Colonic mucosa (tissue), 4 donors: ENCODE results near the gene GSTM3. TPM values are rescaled to one million over a fixed set of nuclear protein-coding genes. Genes with fewer than 3 reads are reported as not detected.

Source experiments
- DNase-seq: peaks from one replicate; pipeline ENCODE4 v3.0.0-alpha.2; 2020
- H3K27ac ChIP-seq: fragments of 200-600 bp; one replicate; pipeline ENCODE4 v1.8.0; 2021
- H3K27me3 ChIP-seq: fragments of 200-600 bp; one replicate; pipeline ENCODE4 v1.8.0; 2021
- H3K36me3 ChIP-seq: fragments of 200-600 bp; one replicate; pipeline ENCODE4 v1.8.0; 2021
- H3K4me1 ChIP-seq: fragments of 200-600 bp; one replicate; pipeline ENCODE4 v1.8.0; 2021; ENCODE audit warnings: mild to moderate bottlenecking
- H3K4me3 ChIP-seq: fragments of 200-600 bp; one replicate; pipeline ENCODE4 v1.8.0; 2021
- H3K9ac ChIP-seq, 2 donors: one replicate each; pipeline ENCODE4 v1.7.0; 2013; ENCODE audit warnings: control low read depth in 2 of 2, low read depth in 2 of 2, low read length in 2 of 2
- H3K9me3 ChIP-seq: fragments of 200-600 bp; one replicate; pipeline ENCODE4 v1.8.0; 2021
- intact Hi-C: fragments of 100-400 bp; cut with DNase I; formaldehyde crosslinking; loops from one replicate; pipeline ENCODE4 v1.14.1; 2022
- total RNA-seq, 2 donors: library from RNA; stranded (reverse); fragmentation: NEBNext Ultra II Directional in 1 of 2; extraction: Animal tissue kit (Norgen Biotek cat#: 25700) in 1 of 2; gene quantifications; one replicate each; pipeline ENCODE4 v1.2.1, GENCODE V29; 2021
- TF ChIP-seq, protein P1 (sequence below): fragments of 200-600 bp; IDR thresholded peaks from one replicate; pipeline ENCODE4 v1.8.0; 2022; ENCODE audit warnings: antibody characterized with exemption, mild to moderate bottlenecking
- donor health status: healthy.
- donor health status: DM: no; HTN: no; CAD: no.
- donor health status: DM: no; HTN: no; CAD: no.

Gene GSTM3
- total RNA-seq, 2 donors from 2014 or later = 4.9 to 24.6 TPM

DNA sequence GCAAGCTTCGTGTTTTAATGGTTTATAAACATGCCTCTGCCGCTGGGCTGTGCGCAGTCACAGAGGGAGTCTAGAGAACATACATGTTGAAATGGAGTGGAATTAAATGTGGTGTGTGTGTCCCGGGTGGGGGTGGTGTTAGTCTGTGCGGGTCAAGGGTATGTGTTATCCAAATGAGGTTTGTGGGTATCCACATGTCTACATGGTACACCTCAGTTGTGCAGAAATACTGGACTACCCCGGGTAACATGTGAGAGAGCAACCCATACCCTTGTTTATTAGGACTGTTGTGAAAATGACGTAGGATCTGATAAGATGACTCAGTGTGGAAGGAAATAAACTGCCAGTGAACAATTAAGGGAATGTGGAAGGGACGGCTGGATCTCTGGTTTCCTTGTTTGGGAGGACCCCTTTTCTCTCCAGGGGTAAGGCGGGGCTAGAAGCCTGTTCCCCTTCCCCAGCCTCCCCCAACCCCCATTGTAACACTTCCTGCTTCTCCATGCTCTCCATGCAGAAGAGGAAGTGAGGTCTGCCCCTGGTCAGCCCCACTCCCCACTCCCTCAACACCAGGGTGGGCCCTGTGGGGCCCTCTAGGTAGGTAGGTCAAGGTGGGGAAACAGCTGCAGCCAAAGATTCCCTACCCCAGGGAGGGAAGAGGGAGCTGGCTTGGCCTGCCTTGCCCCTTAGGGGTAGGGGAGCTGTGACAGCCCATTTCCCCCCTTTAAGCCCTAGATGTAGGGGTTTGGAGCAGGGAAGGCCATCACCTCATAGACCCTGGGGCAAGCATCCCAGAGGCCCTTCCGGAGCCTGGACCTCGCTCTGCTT is 22.2 kb upstream of the GSTM3 start:
- TF ChIP-seq, protein P1, sequence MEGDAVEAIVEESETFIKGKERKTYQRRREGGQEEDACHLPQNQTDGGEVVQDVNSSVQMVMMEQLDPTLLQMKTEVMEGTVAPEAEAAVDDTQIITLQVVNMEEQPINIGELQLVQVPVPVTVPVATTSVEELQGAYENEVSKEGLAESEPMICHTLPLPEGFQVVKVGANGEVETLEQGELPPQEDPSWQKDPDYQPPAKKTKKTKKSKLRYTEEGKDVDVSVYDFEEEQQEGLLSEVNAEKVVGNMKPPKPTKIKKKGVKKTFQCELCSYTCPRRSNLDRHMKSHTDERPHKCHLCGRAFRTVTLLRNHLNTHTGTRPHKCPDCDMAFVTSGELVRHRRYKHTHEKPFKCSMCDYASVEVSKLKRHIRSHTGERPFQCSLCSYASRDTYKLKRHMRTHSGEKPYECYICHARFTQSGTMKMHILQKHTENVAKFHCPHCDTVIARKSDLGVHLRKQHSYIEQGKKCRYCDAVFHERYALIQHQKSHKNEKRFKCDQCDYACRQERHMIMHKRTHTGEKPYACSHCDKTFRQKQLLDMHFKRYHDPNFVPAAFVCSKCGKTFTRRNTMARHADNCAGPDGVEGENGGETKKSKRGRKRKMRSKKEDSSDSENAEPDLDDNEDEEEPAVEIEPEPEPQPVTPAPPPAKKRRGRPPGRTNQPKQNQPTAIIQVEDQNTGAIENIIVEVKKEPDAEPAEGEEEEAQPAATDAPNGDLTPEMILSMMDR = no peak
- Histone ChIP-seq H3K4me1 (peaks cover 9% of the 10 kb centered on the region), H3K27me3 (no peaks in the 10 kb centered on the region), H3K4me3 (peak overlapping the region; percentile 61), H3K36me3 (no peaks in the 10 kb centered on the region), H3K9ac (peak overlapping the region; percentile 83 to 100), H3K27ac (peak overlapping the region; percentile 87), H3K9me3 (no peaks in the 10 kb centered on the region)
- DNase-seq = peak; percentile 66
- intact Hi-C loops = no loop called here

DNA sequence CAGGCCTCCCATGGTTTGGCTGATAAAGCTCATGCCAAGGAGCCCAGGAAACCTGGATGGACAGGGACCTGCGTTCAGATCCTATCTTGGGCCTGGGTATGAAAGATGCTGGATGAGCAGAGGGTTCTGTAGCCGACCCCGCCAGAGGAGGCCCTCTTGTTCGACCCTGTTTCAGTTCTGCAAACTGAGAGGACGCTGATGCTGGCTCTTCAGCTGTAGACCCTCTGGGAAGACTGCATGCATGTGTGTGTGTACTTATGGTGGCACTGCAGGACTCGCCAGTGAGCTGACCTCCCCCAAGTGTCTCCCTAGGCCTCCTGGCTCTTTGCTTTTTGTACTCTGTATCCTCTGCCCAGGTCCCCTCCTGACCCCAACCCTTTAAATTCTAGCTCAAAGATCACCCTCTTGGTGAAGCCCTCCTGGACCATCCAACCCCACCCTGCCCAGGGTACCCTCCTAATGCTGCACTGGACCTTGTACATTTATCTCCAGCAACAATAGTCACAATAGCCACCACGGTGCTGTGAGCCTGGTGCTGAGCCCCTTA is 21.3 kb upstream of the GSTM3 start:
- peak overlapping the region in 1 of 2 donors; percentile 100 for H3K9ac ChIP-seq
- DNase-seq = peak; percentile 16
- peaks cover 9% of the 10 kb centered on the region for H3K4me1 ChIP-seq
- peak overlapping the region; percentile 61 for H3K4me3 ChIP-seq
- H3K27me3 ChIP-seq = no peaks in the 10 kb centered on the region
- no peaks in the 10 kb centered on the region for H3K9me3 ChIP-seq
- no peaks in the 10 kb centered on the region for H3K36me3 ChIP-seq
- TF ChIP-seq, protein P1 = no peak
- intact Hi-C loops = no loop called here
- H3K27ac ChIP-seq = no peak overlapping the region

DNA sequence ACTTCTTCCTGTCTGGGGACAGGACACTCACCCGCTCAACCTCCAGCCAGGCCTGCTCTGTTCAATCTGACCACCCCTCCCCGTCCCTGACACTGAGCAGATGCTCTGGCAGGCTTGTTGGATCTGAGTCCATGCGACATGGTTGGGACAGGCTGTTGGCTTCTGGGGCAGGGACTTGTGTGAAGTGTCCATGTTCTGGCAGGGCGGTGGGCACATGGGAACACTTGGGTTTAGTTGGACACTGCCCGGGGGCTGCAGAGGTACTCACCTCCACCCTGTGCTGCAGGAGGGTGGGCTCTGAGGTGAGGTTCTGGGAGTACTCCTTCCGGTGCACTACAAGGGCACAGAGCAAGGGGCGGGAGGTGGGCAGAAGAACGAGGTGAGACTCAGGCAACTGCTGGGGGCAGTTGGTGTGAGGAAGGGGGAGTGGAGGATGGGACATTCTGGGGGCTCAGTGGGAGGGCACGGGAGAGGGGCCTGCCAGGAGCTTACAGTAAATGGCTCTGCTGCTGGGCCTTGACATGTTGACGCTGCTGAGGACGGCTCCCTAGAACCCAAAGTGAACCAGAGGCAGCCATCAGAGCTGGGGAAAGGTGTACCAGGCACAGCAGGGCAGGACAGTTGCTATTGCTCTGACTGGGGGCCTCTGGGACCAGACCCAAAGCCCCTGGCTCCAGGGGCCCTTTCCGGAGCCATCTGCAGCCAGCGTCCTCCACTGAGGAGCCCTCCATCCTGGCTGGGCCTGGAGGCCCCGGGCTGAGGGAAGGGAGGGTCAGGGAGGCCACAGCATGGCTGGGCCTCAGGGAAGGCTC is 20.6 kb upstream of the GSTM3 start:
- H3K36me3 ChIP-seq = no peaks in the 10 kb centered on the region
- H3K27ac ChIP-seq = no peak overlapping the region
- intact Hi-C loops = no loop called here
- peak overlapping the region in 1 of 2 donors; percentile 100 for H3K9ac ChIP-seq
- H3K9me3 ChIP-seq = no peaks in the 10 kb centered on the region
- TF ChIP-seq, protein P1 = no peak
- H3K4me1 ChIP-seq = peaks cover 8% of the 10 kb centered on the region
- no peak overlapping the region for H3K4me3 ChIP-seq
- H3K27me3 ChIP-seq = no peaks in the 10 kb centered on the region
- peak; percentile 17 for DNase-seq

DNA sequence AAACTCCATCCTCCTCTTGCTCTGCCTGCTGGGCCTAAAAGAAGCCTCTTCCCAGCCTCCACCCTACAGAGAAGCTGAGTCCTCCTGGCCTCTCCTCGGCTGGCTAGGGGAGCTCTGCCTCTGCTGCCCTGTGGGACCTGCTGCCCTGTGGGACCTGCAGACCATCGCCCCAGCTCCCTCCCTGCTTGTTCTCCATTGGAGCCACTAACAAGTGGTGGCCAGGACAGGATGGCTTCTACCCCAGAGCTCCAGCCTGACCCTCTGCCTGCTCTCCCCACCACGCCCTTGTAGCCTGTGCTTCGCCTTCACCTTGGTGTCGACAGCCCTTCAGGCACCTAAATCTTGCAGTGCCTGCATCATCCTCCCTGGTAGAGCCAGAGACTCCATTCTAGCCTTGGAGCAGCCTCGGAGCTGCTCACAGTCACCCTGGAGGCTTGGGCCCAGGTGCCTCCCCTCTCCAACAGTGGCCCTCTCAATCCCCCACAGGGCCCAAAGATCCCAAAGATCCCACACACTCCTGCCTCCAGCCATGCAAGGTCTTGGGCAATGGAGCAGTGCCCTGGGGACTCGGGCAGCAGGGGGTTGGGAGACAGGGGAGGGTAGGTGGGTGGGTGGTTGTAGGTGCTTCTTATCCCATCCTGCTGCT is 19.9 kb upstream of the GSTM3 start:
- intact Hi-C loops = no loop called here
- Histone ChIP-seq H3K4me1 (peaks cover 7% of the 10 kb centered on the region), H3K27ac (no peak overlapping the region), H3K9ac (no peak overlapping the region), H3K4me3 (no peak overlapping the region), H3K27me3 (no peaks in the 10 kb centered on the region), H3K36me3 (no peaks in the 10 kb centered on the region), H3K9me3 (no peaks in the 10 kb centered on the region)
- peak; percentile 14 for DNase-seq
- TF ChIP-seq, protein P1 = no peak
